HepG2 (cell line): ENCODE results near the gene FAM117B. TPM values are rescaled to one million over a fixed set of nuclear protein-coding genes. Genes with fewer than 3 reads are reported as not detected.

Experiments
- ATAC-seq: fragments of 200-7000 bp; cut with Tn5 transposase; 3 replicates; pipeline ENCODE4 v1.9.1; 2020; ENCODE audit warnings: mild to moderate bottlenecking, moderate library complexity
- BruUV-seq: library from RNA; stranded (reverse); fragments of 400-500 nt; replicated peaks from 2 replicates; lab custom pipeline; 2021; lab: Mats Ljungman, UMichigan
- CTCF ChIA-PET: fragments of 300-600 bp; formaldehyde crosslinking; extraction: SDS; loops from one replicate; lab custom pipeline; 2021; ENCODE audit warnings: low total read pairs, inconsistent platforms, low intra/inter-chr PET ratio; lab: Yijun Ruan, JAX
- POLR2A ChIA-PET: fragments of 350-600 bp; sonication (Branson Sonifier 250); formaldehyde crosslinking; loops from one replicate; lab custom pipeline; 2020; ENCODE audit warnings: antibody characterized with exemption, inconsistent platforms; lab: Yijun Ruan, JAX
- DNase-seq: peaks from one replicate; pipeline ENCODE4 v3.0.0-alpha.2; 2015; ENCODE audit warnings: low spot score
- FAIRE-seq: peaks from 3 replicates; lab custom pipeline; 2011; peaks lifted over from hg19 to GRCh38; lab: Jason Lieb, UNC
- H2AFZ ChIP-seq: one replicate; pipeline ENCODE4 v1.6.1; 2011; ENCODE audit warnings: low read length, inconsistent platforms
- H3K27ac ChIP-seq: fragments of 300-600 bp; 3 replicates; pipeline ENCODE4 v1.8.0; 2011; ENCODE audit warnings: mixed run types, mild to moderate bottlenecking, mixed read lengths, low read length, inconsistent platforms; ENCODE audit not compliant: insufficient read depth; ENCODE audit errors: extremely low read length
- H3K27me3 ChIP-seq, 2 experiments: fragments of 200-600 bp in 1 of 2; 2 replicates in 1 of 2; 3 replicates in 1 of 2; pipeline versions ENCODE4 v1.6.0 to v1.8.0; 2011; ENCODE audit warnings: low read length in 2 of 2, mild to moderate bottlenecking in 2 of 2, moderate library complexity in 2 of 2, inconsistent platforms in 1 of 2; ENCODE audit not compliant: insufficient read depth in 2 of 2, control insufficient read depth in 1 of 2
- H3K36me3 ChIP-seq, 2 experiments: fragments of 200-600 bp in 1 of 2; replicated peaks in 1 of 2; 2 replicates in 1 of 2; 3 replicates in 1 of 2; pipeline versions ENCODE4 v1.5.1 to v1.8.0; 2011; ENCODE audit warnings: low read length in 2 of 2, inconsistent platforms in 1 of 2; ENCODE audit not compliant: insufficient read depth in 2 of 2, control insufficient read depth in 1 of 2
- H3K4me1 ChIP-seq: 2 replicates; pipeline ENCODE4 v1.5.1; 2012; ENCODE audit warnings: low read length, inconsistent platforms; ENCODE audit not compliant: insufficient read depth
- H3K4me2 ChIP-seq: 2 replicates; pipeline ENCODE4 v1.6.0; 2011; ENCODE audit warnings: low read depth, low read length, inconsistent platforms
- H3K4me3 ChIP-seq, 3 experiments: fragments of 200-600 bp in 1 of 3; sonication (generic), shearing (Covaris generic) in 1 of 3; replicated peaks in 1 of 3; 2 replicates each; pipeline ENCODE4 v1.5.1; 2011 to 2016; ENCODE audit warnings: low read length in 3 of 3, inconsistent platforms in 2 of 3, low read depth in 2 of 3, mild to moderate bottlenecking in 2 of 3, control low read depth in 1 of 3, mixed read lengths in 1 of 3; ENCODE audit not compliant: insufficient read depth in 1 of 3
- H3K79me2 ChIP-seq: one replicate; pipeline ENCODE4 v1.6.1; 2011; ENCODE audit warnings: low read length, inconsistent platforms; ENCODE audit not compliant: insufficient read depth
- H3K9ac ChIP-seq: 2 replicates; pipeline ENCODE4 v1.6.0; 2011; ENCODE audit warnings: mild to moderate bottlenecking, low read depth, low read length, inconsistent platforms; ENCODE audit not compliant: insufficient read depth
- H3K9me3 ChIP-seq: 2 replicates; pipeline ENCODE4 v1.5.1; 2012; ENCODE audit warnings: mild to moderate bottlenecking, low read length
- H4K20me1 ChIP-seq: 2 replicates; pipeline ENCODE4 v1.6.0; 2011; ENCODE audit warnings: inconsistent platforms, mild to moderate bottlenecking, low read length, moderate library complexity; ENCODE audit not compliant: insufficient read depth
- CHCHD3 ChIP-seq: sonication (generic); formaldehyde crosslinking; IDR thresholded peaks from 2 replicates; pipeline ENCODE4 v1.8.0; 2022; ENCODE audit warnings: mild to moderate bottlenecking, missing genetic modification reagents, moderate library complexity
- GABPB1 ChIP-seq: IDR thresholded peaks from 2 replicates; pipeline ENCODE4 v1.6.1; 2016; ENCODE audit warnings: mild to moderate bottlenecking, missing genetic modification reagents, moderate library complexity, missing compliant biosample characterization
- GATA4 ChIP-seq: sonication (generic); IDR thresholded peaks from 2 replicates; pipeline ENCODE4 v1.6.1; 2016; ENCODE audit warnings: antibody characterized with exemption, low read depth, borderline replicate concordance
- HMG20B ChIP-seq: conservative IDR thresholded peaks from 2 replicates; pipeline ENCODE4 v1.6.1; 2016; ENCODE audit warnings: missing genetic modification reagents, missing compliant biosample characterization
- HNF4G ChIP-seq, 2 experiments: sonication (generic) in 1 of 2; formaldehyde crosslinking in 1 of 2; IDR thresholded peaks; 2 replicates each; pipeline versions ENCODE4 v1.4.0 to v1.6.1; 2011 to 2020; ENCODE audit warnings: borderline replicate concordance in 2 of 2, low read depth in 2 of 2, mild to moderate bottlenecking in 2 of 2, low read length in 1 of 2, missing genetic modification reagents in 1 of 2, moderate library complexity in 1 of 2
- JUNB ChIP-seq: sonication (generic); formaldehyde crosslinking; IDR thresholded peaks from 2 replicates; pipeline ENCODE4 v1.8.0; 2022; ENCODE audit warnings: missing genetic modification reagents, mild to moderate bottlenecking, borderline replicate concordance
- MLX ChIP-seq: IDR thresholded peaks from 2 replicates; pipeline ENCODE4 v1.6.1; 2016
- RORA ChIP-seq: sonication (generic); formaldehyde crosslinking; IDR thresholded peaks from 2 replicates; pipeline ENCODE4 v1.5.0; 2020; ENCODE audit warnings: mild to moderate bottlenecking, missing genetic modification reagents, moderate library complexity
- SCMH1 ChIP-seq: sonication (generic); formaldehyde crosslinking; IDR thresholded peaks from 2 replicates; pipeline ENCODE4 v1.9.0; 2021; ENCODE audit warnings: missing genetic modification reagents, mild to moderate bottlenecking, borderline replicate concordance
- SETDB1 ChIP-seq: sonication (generic); formaldehyde crosslinking; IDR thresholded peaks from 2 replicates; pipeline ENCODE4 v1.5.1; 2020; ENCODE audit warnings: missing genetic modification reagents, mild to moderate bottlenecking, borderline replicate concordance
- SIN3B ChIP-seq: fragments of 150-350 bp; IDR thresholded peaks from 2 replicates; pipeline ENCODE4 v1.6.1; 2014; ENCODE audit warnings: low read length
- WIZ ChIP-seq: sonication (generic); formaldehyde crosslinking; IDR thresholded peaks from 2 replicates; pipeline ENCODE4 v1.5.1; 2020; ENCODE audit warnings: mild to moderate bottlenecking, missing genetic modification reagents
- ZMAT3 ChIP-seq: sonication (generic); formaldehyde crosslinking; conservative IDR thresholded peaks from 2 replicates; pipeline ENCODE4 v1.7.0; 2021; ENCODE audit warnings: missing genetic modification reagents
- ZMYM2 ChIP-seq: sonication (generic); formaldehyde crosslinking; IDR thresholded peaks from 2 replicates; pipeline ENCODE4 v1.8.0; 2022; ENCODE audit warnings: mild to moderate bottlenecking, missing genetic modification reagents
- ZNF276 ChIP-seq: sonication (generic); formaldehyde crosslinking; IDR thresholded peaks from 2 replicates; pipeline ENCODE4 v1.4.0; 2020; ENCODE audit warnings: mild to moderate bottlenecking, low read depth, missing genetic modification reagents
- ZNF383 ChIP-seq: sonication (generic); formaldehyde crosslinking; IDR thresholded peaks from 2 replicates; pipeline ENCODE4 v1.4.0; 2020; ENCODE audit warnings: missing genetic modification reagents, mild to moderate bottlenecking, borderline replicate concordance
- ZNF597 ChIP-seq: sonication (generic); formaldehyde crosslinking; IDR thresholded peaks from 2 replicates; pipeline ENCODE4 v1.5.0; 2020; ENCODE audit warnings: missing genetic modification reagents
- ZNF615 ChIP-seq: sonication (generic); formaldehyde crosslinking; IDR thresholded peaks from 2 replicates; pipeline ENCODE4 v1.5.0; 2020; ENCODE audit warnings: mild to moderate bottlenecking, missing genetic modification reagents, borderline replicate concordance
- ZNF773 ChIP-seq: sonication (generic); formaldehyde crosslinking; IDR thresholded peaks from 2 replicates; pipeline ENCODE4 v1.4.0; 2020; ENCODE audit warnings: missing genetic modification reagents, borderline replicate concordance
- WGBS: methylation state at CpG from one replicate; pipeline ENCODE4 v1.1.6; 2017; ENCODE audit warnings: low lambda C conversion rate; 5-methylcytosine and 5-hydroxymethylcytosine counted together
- in situ Hi-C: cut with HindIII; loops from 2 replicates; pipeline ENCODE4 v1.10.0; 2017; ENCODE audit warnings: low pct_unique_long_range_greater_than_20kb; ENCODE audit not compliant: extremely low pct_ligation_motif_present
- intact Hi-C: fragments of 100-400 bp; cut with micrococcal nuclease; formaldehyde crosslinking; loops from one replicate; pipeline ENCODE4 v1.10.0; 2022; ENCODE audit not compliant: unreplicated experiment
- polyA plus RNA-seq, 8 experiments: library from polyadenylated mRNA; depleted of rRNA in 3 of 8; stranded (reverse) in 7 of 8; unstranded in 1 of 8; fragments of >200 nt; fragmentation: Illumina TruSeq in 4 of 8; extraction: Trizol in 4 of 8; gene quantifications; 2 replicates each; pipeline versions ENCODE4 v1.2.1 to v1.2.3, GENCODE V29; 2011 to 2016; ENCODE audit warnings: low read depth in 4 of 8, missing spikeins in 1 of 8, mixed read lengths in 1 of 8; ENCODE audit not compliant: insufficient read depth in 1 of 8
- total RNA-seq, 5 experiments: library from RNA; depleted of rRNA; stranded (reverse); fragments of >200 nt; fragmentation: Illumina TruSeq; extraction: Trizol; gene quantifications; 2 replicates each; pipeline ENCODE4 v1.2.3, GENCODE V29; 2016; ENCODE audit warnings: low read depth in 1 of 5

Gene FAM117B
- total and polyA plus RNA-seq, 2 of the 13 experiments (the other 11 are each of a cell fraction or from before 2014, with no cell fraction given) = 5.8 to 11.0 TPM

- no TSS peak for BruUV-seq
- in situ Hi-C loops (loop anchor here (25.0 kb wide), 2 partner anchors 538 to 1213 kb away; no protein-coding TSS in a partner anchor), intact Hi-C loops (no loop called here)
- ATAC-seq (no peak), FAIRE-seq (no peak), DNase-seq (no peak)
- CTCF ChIA-PET = no interaction called here
- POLR2A ChIA-PET = no interaction called here
- no peaks in the 10 kb centered on the region for H3K9me3 ChIP-seq
- no peak overlapping the region for H2AFZ ChIP-seq
- no peaks in the 10 kb centered on the region for H3K27me3 ChIP-seq
- peaks cover 25% of the 10 kb centered on the region for H3K4me1 ChIP-seq
- no peak overlapping the region for H3K9ac ChIP-seq
- H3K27ac ChIP-seq = no peak overlapping the region
- no peak overlapping the region for H3K4me2 ChIP-seq
- 83% methylated on average over 2 of the region's 2 CpGs for WGBS
- no peak overlapping the region for H3K4me3 ChIP-seq
- H4K20me1 ChIP-seq = no peaks in the 10 kb centered on the region
- no peak for TF ChIP-seq ZNF615 (CRISPR knock-in tag)
- TF ChIP-seq HMG20B (CRISPR knock-in tag) = no peak
- no peak for TF ChIP-seq SETDB1 (CRISPR knock-in tag)
- TF ChIP-seq JUNB = no peak
- TF ChIP-seq MLX (CRISPR knock-in tag) = no peak
- TF ChIP-seq ZNF597 (CRISPR knock-in tag) = no peak
- TF ChIP-seq SIN3B = no peak
- no peak for TF ChIP-seq GABPB1 (CRISPR knock-in tag)
- TF ChIP-seq SCMH1 (CRISPR knock-in tag) = no peak
- no peak for TF ChIP-seq ZNF773
- no peak for TF ChIP-seq RORA (CRISPR knock-in tag)
- no peak for TF ChIP-seq ZMYM2 (CRISPR knock-in tag)
- no peak for TF ChIP-seq WIZ (CRISPR knock-in tag)
- TF ChIP-seq GATA4 = no peak
- TF ChIP-seq ZNF276 (CRISPR knock-in tag) = no peak
- TF ChIP-seq ZNF383 = no peak
- no peak for TF ChIP-seq CHCHD3 (CRISPR knock-in tag)
- TF ChIP-seq ZMAT3 = no peak
- no peak for TF ChIP-seq HNF4G (IDR thresholded peaks at IDR 0.05; ENCODE audit: borderline replicate concordance, low read depth, low read length)
- TF ChIP-seq HNF4G (CRISPR knock-in tag; IDR thresholded peaks at IDR 0.05; ENCODE audit: borderline replicate concordance, low read depth) = no peak
- TF ChIP-seq, all 625 proteins: peak for 0
- Histone ChIP-seq H3K36me3 (no peaks in the 10 kb centered on the region), H3K79me2 (no peaks in the 10 kb centered on the region)
Observed at GRCh38 chr2:202599105-202599504, 35.7 kb upstream of the FAM117B start.
